ENCODE measurements around the gene COL3A1. TPM values are rescaled to one million over a fixed set of nuclear protein-coding genes. Genes with fewer than 3 reads are reported as not detected.

Gene COL3A1
- total RNA-seq, 1 donor from 2014 or later = 1,124 TPM

DNA sequence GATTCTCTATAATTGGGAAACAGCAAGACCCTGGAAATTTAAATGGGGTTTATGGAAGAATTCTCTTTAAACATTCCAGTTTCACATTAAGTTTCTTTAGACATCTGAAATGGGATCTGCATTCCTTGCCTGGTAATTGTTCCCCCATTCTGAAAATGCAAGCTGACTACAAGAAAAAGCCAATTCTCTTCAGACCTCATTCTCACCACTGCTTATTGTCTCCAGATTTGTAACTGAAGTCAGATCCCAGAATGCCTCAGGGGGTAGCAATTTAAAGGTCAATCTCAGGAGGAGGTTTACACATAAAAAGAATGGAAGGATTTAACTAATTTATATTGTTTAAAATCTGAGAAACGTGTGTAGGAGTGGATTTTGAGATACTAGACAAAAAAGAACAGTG lies 41.2 kb downstream of the COL3A1 start:
- peaks cover 17% of the 10 kb centered on the region for H3K36me3 Mint-ChIP-seq
- H3K27me3 Mint-ChIP-seq = no peaks in the 10 kb centered on the region
- no peak for DNase-seq (ENCODE audit: extremely low spot score, unreplicated experiment)
- no peak for TF ChIP-seq CTCF (conservative IDR thresholded peaks at IDR 0.05)
- peaks cover 27% of the 10 kb centered on the region for H3K4me1 Mint-ChIP-seq (ENCODE audit: unreplicated experiment)
- H3K4me3 Mint-ChIP-seq = peak overlapping the region; percentile 24
- H3K27ac Mint-ChIP-seq = no peak overlapping the region
- H3K9me3 Mint-ChIP-seq = no peaks in the 10 kb centered on the region

DNA sequence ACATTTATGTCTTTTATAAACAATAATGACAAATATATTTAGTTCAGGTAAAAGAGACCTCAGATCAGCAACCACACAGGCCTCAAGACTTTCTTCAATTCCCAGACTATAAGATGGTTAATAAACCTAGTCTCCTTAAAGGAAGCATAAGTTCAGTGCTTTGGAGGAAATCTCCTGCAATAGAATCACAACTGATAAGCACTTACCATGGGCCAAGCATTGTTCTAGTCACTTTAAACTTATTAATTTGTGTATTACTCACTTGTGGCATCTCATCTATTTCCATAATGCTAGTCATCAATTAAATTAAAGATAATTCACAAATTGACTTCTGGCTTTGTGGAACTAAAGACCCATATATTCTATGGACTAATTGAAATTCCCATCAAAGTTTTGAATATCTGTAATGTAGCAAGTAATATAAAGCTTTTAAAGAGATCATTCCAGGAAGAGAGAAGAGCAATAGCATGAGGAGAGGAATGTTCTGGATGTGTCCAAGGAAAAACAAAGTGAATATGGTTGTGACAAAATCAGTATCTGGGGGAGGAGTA lies 42.2 kb downstream of the COL3A1 start:
- no peaks in the 10 kb centered on the region for H3K27me3 Mint-ChIP-seq
- peaks cover 28% of the 10 kb centered on the region for H3K4me1 Mint-ChIP-seq (ENCODE audit: unreplicated experiment)
- no peak for TF ChIP-seq CTCF (conservative IDR thresholded peaks at IDR 0.05)
- H3K9me3 Mint-ChIP-seq = no peaks in the 10 kb centered on the region
- H3K27ac Mint-ChIP-seq = no peak overlapping the region
- DNase-seq (ENCODE audit: extremely low spot score, unreplicated experiment) = no peak
- H3K36me3 Mint-ChIP-seq = peaks cover 8% of the 10 kb centered on the region
- no peak overlapping the region for H3K4me3 Mint-ChIP-seq

- H3K9me3 Mint-ChIP-seq = no peaks in the 10 kb centered on the region
- DNase-seq (ENCODE audit: extremely low spot score, unreplicated experiment) = no peak
- H3K36me3 Mint-ChIP-seq = no peaks in the 10 kb centered on the region
- no peaks in the 10 kb centered on the region for H3K27me3 Mint-ChIP-seq
- H3K4me1 Mint-ChIP-seq (ENCODE audit: unreplicated experiment) = peaks cover 41% of the 10 kb centered on the region
- no peak overlapping the region for H3K27ac Mint-ChIP-seq
- no peak for TF ChIP-seq CTCF (conservative IDR thresholded peaks at IDR 0.05)
- H3K4me3 Mint-ChIP-seq = no peak overlapping the region
Measured at GRCh38 chr2:189018631-189019030, 44.5 kb downstream of the COL3A1 start.

DNA sequence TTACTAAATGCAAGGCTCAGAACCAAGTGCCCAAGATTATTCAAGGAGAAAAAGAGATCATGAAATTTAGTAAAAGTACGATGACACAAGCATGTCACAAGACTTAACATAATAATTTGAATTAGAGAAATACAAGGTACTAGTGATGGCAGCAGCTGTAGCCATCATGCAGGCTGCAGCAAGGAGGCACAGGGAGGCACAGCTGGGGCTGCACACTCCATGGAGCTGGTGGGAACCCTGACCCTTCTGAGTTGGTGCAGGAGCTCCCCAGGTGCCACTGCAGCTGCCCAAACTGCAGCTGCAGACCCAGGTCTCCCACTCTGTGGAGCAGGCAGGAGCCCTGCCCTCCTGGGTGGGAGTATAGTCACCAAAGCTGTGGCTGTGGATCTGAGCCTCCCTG lies 46.0 kb downstream of the COL3A1 start:
- no peak for DNase-seq (ENCODE audit: extremely low spot score, unreplicated experiment)
- Mint-ChIP-seq H3K36me3 (no peaks in the 10 kb centered on the region), H3K27me3 (no peaks in the 10 kb centered on the region), H3K4me3 (no peak overlapping the region), H3K27ac (no peak overlapping the region), H3K4me1 (ENCODE audit: unreplicated experiment) (peaks cover 36% of the 10 kb centered on the region), H3K9me3 (no peaks in the 10 kb centered on the region)
- no peak for TF ChIP-seq CTCF (conservative IDR thresholded peaks at IDR 0.05)

GRCh38 chr2:189022053-189022481 lies 47.9 kb downstream of the COL3A1 start:
- TF ChIP-seq CTCF (conservative IDR thresholded peaks at IDR 0.05) = no peak
- H3K36me3 Mint-ChIP-seq = no peaks in the 10 kb centered on the region
- no peaks in the 10 kb centered on the region for H3K27me3 Mint-ChIP-seq
- no peak for DNase-seq (ENCODE audit: extremely low spot score, unreplicated experiment)
- H3K9me3 Mint-ChIP-seq = no peaks in the 10 kb centered on the region
- peak overlapping the region; percentile 23 for H3K4me3 Mint-ChIP-seq
- H3K27ac Mint-ChIP-seq = peak overlapping the region; percentile 70
- peaks cover 27% of the 10 kb centered on the region for H3K4me1 Mint-ChIP-seq (ENCODE audit: unreplicated experiment)

DNA sequence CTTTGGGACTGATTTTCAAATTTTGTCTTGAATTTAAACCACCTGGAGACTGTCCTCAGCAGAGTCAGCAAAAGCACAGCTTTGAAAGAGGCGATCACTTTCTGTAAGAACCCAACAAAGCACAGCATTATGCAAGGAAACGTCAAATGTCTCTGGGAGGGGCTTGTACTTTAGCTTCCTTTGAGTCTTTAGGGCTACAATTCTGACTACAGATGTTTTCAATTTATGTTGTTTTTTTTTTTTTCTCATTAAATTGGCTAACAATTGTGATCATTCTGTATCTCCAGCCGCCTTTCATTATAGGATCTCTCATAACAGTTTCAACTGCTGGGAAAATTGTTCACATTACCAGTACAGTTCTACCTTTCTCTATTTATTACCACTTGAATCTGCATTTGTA lies 48.3 kb downstream of the COL3A1 start:
- TF ChIP-seq CTCF (conservative IDR thresholded peaks at IDR 0.05) = no peak
- DNase-seq (ENCODE audit: extremely low spot score, unreplicated experiment) = no peak
- H3K4me3 Mint-ChIP-seq = peak overlapping the region; percentile 23
- H3K4me1 Mint-ChIP-seq (ENCODE audit: unreplicated experiment) = peaks cover 27% of the 10 kb centered on the region
- H3K27me3 Mint-ChIP-seq = no peaks in the 10 kb centered on the region
- no peaks in the 10 kb centered on the region for H3K36me3 Mint-ChIP-seq
- no peaks in the 10 kb centered on the region for H3K9me3 Mint-ChIP-seq
- H3K27ac Mint-ChIP-seq = peak overlapping the region; percentile 70

All from type B pancreatic cell (in vitro differentiated cells).